NT2/D1 (cell line): ENCODE measurements around the gene ENO3.

Experiments
- YY1 ChIP-seq: IDR thresholded peaks from 2 replicates; pipeline ENCODE4 v1.6.1; 2011; ENCODE audit not compliant: insufficient read length, insufficient read depth
- ZNF274 ChIP-seq: IDR thresholded peaks from 2 replicates; pipeline ENCODE4 v1.6.1; 2011; ENCODE audit warnings: mild to moderate bottlenecking, low read depth, low read length

GRCh38 chr17:4974115-4974670, 23.3 kb downstream of the ENO3 start:
- no peak for TF ChIP-seq ZNF274
- no peak for TF ChIP-seq YY1
